ENCODE data around the gene FNDC3B. TPM values are rescaled to one million over a fixed set of nuclear protein-coding genes. Genes with fewer than 3 reads are reported as not detected.

FNDC3B gene
- total RNA-seq, 4 donors from 2014 or later = 114 to 217 (median 164) TPM

DNA sequence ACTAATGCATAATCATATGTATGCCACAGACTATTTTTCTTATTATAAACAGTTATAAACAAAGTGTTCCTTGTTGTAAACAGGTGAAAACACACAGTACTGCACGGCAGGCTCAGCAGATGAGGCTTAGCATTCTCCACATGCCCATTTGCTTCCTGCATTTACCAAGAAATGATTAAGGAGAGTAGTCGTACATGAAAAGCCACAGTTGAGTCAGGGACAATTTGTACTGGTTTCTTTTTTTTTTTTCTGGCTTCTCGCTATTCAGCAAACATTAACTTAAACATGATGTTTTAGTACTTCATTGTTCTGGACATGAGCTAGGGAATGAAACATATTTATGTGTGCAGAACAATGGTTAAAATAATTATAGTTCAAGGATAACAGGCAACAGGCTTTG is 345.5 kb downstream of the FNDC3B start:
- DNase-seq (ENCODE audit: low spot score) (no peak), ATAC-seq (ENCODE audit: low FRiP score) (no peak)
- TF ChIP-seq, protein P1, sequence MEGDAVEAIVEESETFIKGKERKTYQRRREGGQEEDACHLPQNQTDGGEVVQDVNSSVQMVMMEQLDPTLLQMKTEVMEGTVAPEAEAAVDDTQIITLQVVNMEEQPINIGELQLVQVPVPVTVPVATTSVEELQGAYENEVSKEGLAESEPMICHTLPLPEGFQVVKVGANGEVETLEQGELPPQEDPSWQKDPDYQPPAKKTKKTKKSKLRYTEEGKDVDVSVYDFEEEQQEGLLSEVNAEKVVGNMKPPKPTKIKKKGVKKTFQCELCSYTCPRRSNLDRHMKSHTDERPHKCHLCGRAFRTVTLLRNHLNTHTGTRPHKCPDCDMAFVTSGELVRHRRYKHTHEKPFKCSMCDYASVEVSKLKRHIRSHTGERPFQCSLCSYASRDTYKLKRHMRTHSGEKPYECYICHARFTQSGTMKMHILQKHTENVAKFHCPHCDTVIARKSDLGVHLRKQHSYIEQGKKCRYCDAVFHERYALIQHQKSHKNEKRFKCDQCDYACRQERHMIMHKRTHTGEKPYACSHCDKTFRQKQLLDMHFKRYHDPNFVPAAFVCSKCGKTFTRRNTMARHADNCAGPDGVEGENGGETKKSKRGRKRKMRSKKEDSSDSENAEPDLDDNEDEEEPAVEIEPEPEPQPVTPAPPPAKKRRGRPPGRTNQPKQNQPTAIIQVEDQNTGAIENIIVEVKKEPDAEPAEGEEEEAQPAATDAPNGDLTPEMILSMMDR (IDR thresholded peaks at IDR 0.05) = no peak

DNA sequence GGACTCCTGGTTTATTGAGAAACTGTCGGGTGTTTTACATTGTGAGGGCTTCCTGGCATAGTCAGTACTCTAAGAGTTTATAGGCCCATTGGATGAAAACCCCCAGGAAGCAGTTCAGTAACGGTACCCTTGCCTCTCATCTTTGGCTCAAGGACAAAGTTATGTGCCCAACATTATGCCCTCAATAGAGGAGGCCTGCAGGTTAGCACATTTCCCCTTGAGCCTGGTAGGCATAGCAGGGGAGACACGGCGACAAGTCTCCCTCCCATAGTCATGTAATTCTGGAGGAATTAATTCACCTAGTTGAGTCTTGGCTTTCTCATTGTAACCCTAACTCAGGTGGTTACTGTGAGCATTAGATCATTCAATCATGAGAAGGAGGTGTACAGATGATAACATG is 348.4 kb downstream of the FNDC3B start:
- TF ChIP-seq, protein P1 (IDR thresholded peaks at IDR 0.05) = no peak
- ATAC-seq (ENCODE audit: low FRiP score) = no peak
- DNase-seq (ENCODE audit: low spot score) = no peak

DNA sequence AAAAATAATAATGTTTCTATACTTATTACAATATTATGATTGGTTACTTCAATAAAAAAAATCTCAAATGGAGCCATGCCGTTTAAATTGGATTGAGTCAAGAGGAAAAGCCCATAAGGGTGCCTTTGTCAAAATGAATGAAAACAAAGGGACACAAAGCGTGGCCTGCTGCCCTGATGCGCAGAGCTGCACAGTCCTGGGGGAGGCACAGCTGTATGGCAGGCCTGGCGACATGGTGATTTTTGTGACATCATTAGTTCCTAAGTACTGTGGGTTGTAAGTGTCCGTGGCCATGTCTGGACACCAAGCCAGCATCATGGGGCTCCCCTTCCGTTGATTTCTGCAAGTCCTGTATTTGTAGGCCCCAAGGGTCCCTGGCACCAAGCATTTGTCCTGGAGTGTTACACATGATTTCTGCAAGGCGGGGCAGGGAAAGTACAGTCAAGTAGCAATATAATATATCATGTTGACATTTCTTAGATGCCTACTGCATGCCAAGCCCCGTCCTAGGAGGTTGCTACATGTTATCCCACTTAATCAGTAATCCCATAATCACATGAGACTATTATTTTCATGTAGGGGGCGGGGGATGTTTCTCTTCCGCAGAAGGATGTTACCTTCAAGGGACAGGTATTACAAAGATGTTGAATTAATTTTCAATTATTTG is 349.2 kb downstream of the FNDC3B start:
- DNase-seq (ENCODE audit: low spot score) = no peak
- TF ChIP-seq, protein P1 (IDR thresholded peaks at IDR 0.05) = no peak
- ATAC-seq (ENCODE audit: low FRiP score) = no peak

DNA sequence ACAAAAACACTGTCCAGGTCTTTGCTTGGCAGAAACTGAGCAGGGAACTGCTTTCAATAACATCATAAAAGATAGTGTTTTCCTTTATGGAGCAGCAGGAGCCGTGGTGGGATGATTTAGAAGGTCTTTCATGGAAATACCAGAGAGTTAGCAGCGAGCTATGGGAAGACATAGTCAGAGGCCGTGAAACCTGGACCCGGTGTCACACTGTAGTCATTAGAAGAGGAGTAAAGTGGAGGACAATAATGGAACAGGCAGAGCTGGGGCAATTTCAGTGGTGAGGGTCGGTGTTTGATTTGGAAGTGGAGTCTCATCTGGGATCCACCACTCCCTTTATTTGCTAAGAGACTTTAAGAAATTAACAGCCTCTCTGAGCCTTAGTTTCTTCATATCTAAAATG is 351.4 kb downstream of the FNDC3B start:
- no peak for ATAC-seq (ENCODE audit: low FRiP score)
- no peak for DNase-seq (ENCODE audit: low spot score)
- TF ChIP-seq, protein P1 (IDR thresholded peaks at IDR 0.05) = no peak

DNA sequence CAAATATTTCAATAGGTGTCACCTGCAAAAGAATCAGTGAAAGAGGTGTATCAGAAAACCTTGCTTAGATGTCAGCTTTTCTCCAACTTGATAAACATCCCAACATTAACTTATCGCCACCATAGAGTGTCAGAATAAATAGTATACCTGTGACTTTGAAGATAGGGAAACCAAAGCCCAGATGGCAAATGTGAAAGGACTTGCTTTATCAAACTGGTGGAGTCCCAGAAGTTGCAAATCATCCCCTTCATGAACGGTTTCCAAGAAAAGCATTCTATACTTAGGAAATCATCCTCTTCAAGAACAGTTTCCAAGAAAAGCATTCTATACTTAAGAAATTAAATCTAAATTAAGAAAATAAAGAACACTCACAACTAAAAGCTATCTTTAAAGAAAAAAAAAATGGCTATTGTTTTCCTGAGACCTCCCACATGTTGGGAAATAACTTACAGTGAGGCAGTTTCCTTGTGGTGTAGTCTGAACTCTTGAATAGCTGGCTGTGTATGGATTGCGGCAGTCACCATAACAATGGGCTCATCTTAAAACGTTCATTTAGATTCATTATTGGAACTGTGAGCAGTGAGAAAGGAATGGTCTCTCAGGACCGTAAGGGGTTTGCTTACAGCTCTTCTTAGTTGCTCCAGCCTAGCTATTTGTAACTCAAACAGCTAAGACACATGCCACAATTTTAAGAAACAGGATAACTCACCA is 352.4 kb downstream of the FNDC3B start:
- TF ChIP-seq, protein P1 (IDR thresholded peaks at IDR 0.05) = no peak
- ATAC-seq (ENCODE audit: low FRiP score) = no peak

DNA sequence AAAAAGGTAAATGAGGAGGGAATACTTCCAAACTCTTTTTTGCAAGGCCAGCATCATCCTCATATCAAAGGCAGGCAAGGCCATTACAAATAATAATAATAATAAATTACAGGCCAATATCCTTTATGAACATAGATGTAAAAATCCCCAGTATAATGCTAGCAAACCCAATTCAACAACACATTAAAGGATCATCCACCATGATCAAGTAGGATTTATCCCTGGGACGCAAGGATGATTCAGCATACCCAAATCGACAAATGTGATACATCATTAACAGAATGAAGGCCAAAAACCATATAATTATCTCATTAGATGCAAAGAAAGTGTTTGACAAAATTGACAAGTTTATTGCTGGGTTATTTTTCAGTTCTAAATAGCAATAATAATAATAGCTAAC is 355.3 kb downstream of the FNDC3B start:
- ATAC-seq (ENCODE audit: low FRiP score) (no peak), DNase-seq (ENCODE audit: low spot score) (no peak)
- TF ChIP-seq, protein P1 (IDR thresholded peaks at IDR 0.05) = no peak

More for the DNA sequence above, 352.4 kb downstream of the FNDC3B start:
- DNase-seq (ENCODE audit: low spot score) = no peak

DNA sequence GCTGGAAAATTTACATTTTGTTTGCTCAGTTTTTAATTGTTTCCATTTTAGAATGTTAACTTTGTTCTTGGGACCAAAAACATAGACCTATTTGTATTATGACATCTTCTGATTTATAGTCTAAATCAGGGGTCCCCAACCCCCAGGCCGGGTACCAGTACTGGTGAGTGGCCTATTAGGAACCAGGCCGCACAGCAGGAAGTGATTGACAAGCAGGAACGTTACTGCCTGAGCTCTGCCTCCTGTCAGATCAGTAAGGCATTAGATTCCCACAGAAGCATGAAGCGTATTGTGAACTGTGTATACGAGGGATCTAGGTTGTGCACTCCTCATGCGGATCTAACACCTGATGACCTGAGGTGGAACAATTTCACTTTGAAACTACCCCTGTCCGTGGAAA is 357.0 kb downstream of the FNDC3B start:
- no peak for ATAC-seq (ENCODE audit: low FRiP score)
- TF ChIP-seq, protein P1 (IDR thresholded peaks at IDR 0.05) = no peak
- DNase-seq (ENCODE audit: low spot score) = no peak

Measured in omental fat pad (tissue), 4 donors.